HG03064 (cell line): ENCODE results near the gene NTHL1.
A peak's percentile ranks its signal among the peaks of the same experiment; 100 is the strongest.
"Not testable (repeated sequence)": the region's sequence is repeated elsewhere in the genome, so short reads cannot be mapped to it uniquely, and the experiment has no call there.

ENCODE experiments used
- ATAC-seq: cut with Tn5 transposase; IDR thresholded peaks from one replicate; pipeline ENCODE4 v1.9.1; 2021; ENCODE audit warnings: low read depth; ENCODE audit not compliant: unreplicated experiment

The NTHL1 gene

GRCh38 chr16:2011726-2012125 is 35.9 kb downstream of the NTHL1 start:
- ATAC-seq, result not testable (repeated sequence)

- ATAC-seq, result peak; percentile 74
Observed at GRCh38 chr16:2009791-2010510, 37.7 kb downstream of the NTHL1 start, which contains the start of gene ZNF598. TSS of gene ZNF598 (minus strand) at chr16:2009821.

- ATAC-seq, result peak; percentile 35
Observed at GRCh38 chr16:2009164-2009711, 38.4 kb downstream of the NTHL1 start.

- ATAC-seq, result no peak
Observed at GRCh38 chr16:2008631-2009163, 38.9 kb downstream of the NTHL1 start.

- ATAC-seq, result no peak
Observed at GRCh38 chr16:2008009-2008526, 39.6 kb downstream of the NTHL1 start.

- ATAC-seq, result no peak
Observed at GRCh38 chr16:2007081-2007836, 40.4 kb downstream of the NTHL1 start.

GRCh38 chr16:2006317-2006716 is 41.3 kb downstream of the NTHL1 start:
- no peak for ATAC-seq

- ATAC-seq, result no peak
Observed at GRCh38 chr16:2005646-2006045, 42.0 kb downstream of the NTHL1 start.

GRCh38 chr16:2004795-2005517 is 42.7 kb downstream of the NTHL1 start:
- ATAC-seq, result no peak

- no peak for ATAC-seq
Observed at GRCh38 chr16:2003827-2004641, 43.6 kb downstream of the NTHL1 start.

GRCh38 chr16:2003231-2003826 is 44.3 kb downstream of the NTHL1 start:
- no peak for ATAC-seq

- no peak for ATAC-seq
Observed at GRCh38 chr16:2002406-2003230, 45.0 kb downstream of the NTHL1 start.

- no peak for ATAC-seq
Observed at GRCh38 chr16:2001456-2002355, 45.9 kb downstream of the NTHL1 start.

GRCh38 chr16:2001035-2001434 is 46.6 kb downstream of the NTHL1 start:
- no peak for ATAC-seq

GRCh38 chr16:1999866-2000514 is 47.6 kb downstream of the NTHL1 start:
- no peak for ATAC-seq

GRCh38 chr16:1998852-1999801 is 48.5 kb downstream of the NTHL1 start:
- no peak for ATAC-seq
